ENCODE results near the gene DSG1.

DNA sequence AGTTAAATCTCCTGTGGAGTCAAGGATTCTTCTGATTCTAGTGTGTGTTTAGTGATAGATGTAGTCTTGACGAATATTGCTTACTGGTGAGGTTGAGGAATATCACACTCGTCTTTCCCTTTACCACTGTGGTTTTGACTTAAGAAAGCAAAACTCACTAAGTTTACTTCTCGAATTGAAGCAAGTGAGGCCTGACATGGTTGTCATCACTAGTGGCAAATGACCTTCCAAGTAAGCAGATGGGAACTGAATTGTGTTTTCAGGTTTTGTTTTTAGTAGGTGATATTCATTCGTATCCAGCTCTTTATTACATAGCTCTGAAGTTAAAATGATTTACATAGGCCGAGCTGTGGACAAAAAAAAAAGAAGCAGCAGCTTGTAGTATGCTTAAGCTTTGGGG is 38.1 kb downstream of the DSG1 start:
- TF ChIP-seq, protein P1, sequence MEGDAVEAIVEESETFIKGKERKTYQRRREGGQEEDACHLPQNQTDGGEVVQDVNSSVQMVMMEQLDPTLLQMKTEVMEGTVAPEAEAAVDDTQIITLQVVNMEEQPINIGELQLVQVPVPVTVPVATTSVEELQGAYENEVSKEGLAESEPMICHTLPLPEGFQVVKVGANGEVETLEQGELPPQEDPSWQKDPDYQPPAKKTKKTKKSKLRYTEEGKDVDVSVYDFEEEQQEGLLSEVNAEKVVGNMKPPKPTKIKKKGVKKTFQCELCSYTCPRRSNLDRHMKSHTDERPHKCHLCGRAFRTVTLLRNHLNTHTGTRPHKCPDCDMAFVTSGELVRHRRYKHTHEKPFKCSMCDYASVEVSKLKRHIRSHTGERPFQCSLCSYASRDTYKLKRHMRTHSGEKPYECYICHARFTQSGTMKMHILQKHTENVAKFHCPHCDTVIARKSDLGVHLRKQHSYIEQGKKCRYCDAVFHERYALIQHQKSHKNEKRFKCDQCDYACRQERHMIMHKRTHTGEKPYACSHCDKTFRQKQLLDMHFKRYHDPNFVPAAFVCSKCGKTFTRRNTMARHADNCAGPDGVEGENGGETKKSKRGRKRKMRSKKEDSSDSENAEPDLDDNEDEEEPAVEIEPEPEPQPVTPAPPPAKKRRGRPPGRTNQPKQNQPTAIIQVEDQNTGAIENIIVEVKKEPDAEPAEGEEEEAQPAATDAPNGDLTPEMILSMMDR (IDR thresholded peaks at IDR 0.05; ENCODE audit: insufficient read depth, low read length, poor library complexity, severe bottlenecking): no peak
- TF ChIP-seq EZH2phosphoT487 (conservative IDR thresholded peaks at IDR 0.05; ENCODE audit: low read length): no peak

Data from SU-DHL-6 (cell line).